ENCODE measurements around the gene CHCHD6.

Gene CHCHD6

DNA sequence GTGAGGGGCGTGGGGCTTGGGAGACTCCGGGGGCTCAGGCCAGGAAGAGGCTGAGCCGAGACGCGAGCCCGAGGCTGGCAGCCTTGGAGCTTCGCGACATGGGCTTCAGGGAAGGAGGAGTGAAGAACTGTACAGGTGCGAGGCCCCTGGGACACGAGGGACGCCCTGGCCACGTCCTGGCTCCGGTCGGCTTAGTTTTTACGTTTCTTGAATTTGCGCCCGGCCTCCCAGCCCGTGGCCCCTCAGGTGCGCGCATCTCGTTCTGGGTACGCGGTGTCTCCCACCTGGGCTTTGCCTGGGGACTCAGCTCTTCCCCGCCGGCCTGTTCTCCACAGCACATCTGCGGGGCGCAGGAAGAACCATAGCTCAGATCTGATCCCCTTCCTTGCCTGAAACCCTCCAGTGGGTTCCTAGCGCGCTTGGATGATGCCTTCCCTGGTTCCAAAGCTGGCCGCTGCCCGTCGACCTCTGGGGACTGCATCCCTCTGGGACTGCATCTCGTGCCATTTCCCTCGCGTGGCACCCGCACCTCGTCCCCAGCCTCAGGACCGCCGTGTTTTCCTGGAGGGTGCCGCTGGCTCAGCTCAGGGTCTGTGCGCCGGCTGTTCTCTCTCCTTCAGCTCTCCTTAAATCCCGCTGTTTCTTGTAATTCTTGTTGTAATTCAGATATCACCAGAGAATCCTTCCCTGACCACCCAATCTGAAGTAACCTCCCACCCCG, 614 bp downstream of the CHCHD6 start:
- DNase-seq (ENCODE audit: low read depth in 2 of 2), result no peak

DNA sequence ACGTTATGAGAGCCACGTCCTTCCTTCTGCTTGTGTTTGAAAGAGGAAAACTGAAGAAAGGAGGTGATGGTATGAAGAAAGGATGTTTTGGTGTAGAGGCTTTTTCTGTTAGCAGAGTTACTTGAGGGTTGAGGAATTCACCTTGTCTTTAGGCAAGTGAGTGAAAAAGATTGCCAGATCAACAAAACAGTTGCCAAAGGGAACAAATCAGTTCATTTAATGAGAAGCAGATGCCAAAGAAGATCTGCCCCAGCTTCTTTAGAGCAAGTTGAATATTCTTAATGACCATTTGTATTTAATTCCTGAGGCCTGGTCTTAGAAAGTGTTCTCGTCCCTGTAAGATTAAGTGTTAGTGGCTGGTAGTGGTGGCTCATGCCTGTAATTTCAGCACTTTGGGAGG, 2.6 kb downstream of the CHCHD6 start:
- DNase-seq (ENCODE audit: low read depth in 2 of 2), result no peak

DNA sequence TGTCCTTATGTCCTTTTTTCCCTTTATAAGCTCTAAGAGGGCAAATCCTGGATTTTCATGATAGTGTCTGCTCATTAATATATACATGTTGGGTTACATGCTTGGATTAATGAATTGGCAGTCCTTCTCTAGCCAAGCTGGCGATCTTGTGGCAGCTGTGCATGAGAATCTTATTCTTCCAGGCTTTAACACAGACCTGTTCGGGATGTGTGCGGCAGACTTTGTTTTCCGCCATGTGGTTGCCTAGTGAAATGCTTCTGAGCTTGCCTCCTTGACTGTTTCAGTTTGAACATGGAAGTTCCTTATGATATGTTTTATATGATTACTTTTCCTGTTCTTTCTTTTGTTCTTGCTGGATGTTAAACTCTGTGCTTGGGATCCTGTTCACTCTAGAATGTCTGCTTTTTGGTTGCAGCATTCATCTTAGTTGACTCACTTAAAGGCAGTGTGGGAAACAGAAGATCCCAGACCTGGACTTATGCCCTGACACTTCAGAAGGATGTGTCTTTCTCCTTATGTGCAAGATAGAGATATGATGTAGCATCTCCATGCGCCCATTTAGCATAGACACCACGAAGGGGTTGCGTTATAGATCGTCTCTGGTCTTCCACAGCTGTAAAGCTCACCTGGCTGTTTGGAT, 7.2 kb downstream of the CHCHD6 start:
- no peak for DNase-seq (ENCODE audit: low read depth in 2 of 2)

DNA sequence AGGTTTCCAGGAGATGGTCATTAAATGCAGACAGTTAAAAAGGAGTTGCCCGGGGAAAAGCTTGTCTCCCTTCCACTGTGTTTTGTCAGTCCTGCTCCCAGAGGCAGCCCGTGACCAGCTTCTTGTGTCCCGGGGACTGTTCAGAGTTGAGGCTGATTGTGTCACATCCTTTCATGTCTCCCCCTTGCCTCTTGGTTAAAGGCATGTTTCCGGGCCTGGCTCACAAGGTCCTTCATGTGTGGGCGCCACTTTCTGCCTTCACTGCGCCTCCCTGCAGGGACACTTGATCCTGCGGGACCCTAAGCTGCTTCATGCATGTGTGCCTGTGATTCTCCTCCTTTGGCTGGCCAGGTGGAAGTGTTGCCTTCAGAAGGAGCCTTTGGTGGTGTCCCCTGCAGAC, 9.2 kb downstream of the CHCHD6 start:
- DNase-seq (ENCODE audit: low read depth in 2 of 2), result no peak

DNA sequence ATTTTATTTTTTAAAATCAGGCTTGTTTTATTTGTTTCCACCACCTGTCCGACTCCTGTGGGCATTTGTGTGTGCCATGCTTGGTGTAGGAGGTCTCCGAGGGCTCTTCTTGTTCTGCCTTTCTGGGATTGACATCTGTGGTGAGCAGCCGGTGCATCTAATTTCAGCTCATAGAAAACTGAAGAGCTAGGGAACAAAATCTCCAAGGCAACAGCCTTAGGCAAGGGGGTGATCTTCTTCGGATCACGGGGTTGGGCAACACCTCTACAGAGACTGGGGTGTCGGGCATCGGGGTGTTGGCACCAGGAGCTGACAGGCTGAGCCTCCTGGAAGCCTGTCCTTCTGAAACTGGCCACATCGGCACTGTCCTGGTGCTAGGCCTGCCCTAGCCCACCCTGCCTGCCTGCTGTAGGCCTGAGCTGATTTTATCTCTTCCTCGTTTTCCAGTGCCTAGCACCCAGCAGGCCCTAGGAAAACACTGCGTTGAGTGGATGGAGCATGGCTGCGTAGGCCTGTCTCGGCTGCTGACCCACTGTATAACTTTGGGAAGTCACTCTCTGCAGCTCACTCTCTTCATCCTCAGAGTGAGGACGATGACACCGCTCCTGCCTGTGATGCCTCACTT, 10.3 kb downstream of the CHCHD6 start:
- DNase-seq (ENCODE audit: low read depth in 2 of 2), result no peak

DNA sequence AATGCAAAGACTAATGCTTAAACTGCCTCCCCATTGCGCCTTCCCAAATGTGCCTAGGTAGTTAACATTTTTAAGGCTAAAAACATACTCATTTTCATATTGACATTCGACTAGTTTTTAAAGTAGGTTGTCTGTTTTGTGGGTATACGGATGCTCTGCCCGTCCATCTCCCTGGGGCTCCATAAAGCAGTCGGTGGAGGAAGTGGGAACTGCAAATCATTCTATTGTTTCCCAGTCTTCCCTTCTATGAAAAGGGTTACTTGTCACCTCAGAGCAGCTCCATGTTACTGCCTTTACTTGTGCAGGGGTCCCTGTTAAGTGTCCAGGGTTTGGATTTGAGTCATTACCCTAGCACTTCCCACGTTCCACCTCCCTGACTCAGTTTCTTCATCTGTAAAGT, 10.9 kb downstream of the CHCHD6 start:
- no peak for DNase-seq (ENCODE audit: low read depth in 2 of 2)

DNA sequence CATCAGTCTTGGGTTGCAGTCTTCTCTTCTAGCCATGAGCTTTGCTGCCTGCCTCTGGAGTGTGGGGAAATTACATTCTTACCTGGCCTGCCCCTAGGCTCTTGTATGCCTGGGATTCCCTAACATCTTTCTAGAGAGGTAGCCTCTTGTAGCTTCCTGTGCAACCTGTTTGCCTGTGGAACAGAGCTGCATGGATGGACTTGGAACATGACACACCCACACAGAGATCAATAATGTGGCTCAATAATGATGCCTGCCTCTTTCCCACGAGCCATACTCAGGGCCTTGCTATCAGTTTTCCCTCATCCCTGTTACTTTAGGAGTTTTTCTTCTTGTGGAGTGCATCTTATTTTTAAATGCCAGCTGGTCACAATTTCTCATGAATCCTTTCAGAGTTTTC, 11.4 kb downstream of the CHCHD6 start:
- DNase-seq (ENCODE audit: low read depth in 2 of 2), result no peak

DNA sequence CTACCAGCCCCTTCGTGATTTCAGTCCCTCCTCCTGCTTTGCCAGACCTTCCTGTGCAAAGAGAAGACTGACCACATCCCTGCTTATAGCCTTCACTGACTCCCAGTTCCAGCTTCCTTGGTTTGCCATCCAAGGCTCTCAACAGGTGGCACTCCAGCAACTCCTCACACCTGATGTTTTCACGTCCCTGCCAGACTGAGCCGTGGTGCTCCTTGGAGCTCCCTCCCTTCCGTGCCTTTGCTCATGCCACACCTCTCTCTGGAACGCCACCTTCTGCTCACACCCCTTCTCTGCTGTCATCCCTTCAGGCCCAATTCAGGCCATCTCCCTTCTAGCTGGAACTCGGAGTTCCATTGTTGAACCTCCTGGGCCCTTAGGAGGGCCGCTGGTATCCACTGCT, 12.0 kb downstream of the CHCHD6 start:
- DNase-seq (ENCODE audit: low read depth in 2 of 2), result no peak

DNA sequence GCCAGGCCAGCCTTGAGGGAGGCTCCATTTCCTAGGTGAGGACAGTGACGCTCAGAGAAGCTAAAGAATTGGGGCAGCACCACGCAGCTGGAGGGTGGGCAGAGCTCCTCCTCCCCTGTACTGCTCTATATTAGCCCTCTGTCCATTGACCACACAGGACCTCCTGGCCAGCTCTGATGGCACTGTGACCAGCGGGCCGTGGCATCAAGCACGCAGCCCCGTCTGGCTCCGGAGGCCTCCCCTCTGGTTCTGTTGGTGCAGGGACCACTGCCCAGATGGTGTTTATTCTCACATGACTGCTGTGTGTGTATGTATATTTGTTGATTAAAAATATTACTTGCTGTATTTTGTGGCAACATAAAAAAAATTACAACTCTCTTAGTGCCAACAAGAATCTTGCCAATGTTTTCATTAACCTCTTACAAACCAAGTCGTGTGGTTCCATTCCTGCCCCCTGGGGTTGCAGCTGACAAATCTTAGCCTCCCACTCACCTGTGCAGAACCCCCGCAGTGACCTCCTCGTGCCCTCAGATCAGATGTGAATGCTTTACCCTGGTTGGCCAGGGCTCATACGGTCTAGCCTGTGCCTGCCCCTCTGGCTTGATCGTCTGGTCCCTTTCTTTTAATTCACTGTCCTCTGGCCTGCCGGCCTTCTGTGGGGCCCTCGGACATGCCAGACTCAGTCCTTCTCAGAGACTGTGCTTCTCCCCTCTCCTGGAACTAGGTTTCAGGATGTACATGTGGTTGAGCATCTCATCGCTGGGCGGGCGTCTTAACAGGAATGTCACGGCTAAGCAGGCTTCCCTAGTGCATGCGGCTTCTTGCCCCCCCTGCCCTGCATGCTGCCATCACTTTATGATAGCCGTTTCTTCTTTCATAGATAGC, 14.8 kb downstream of the CHCHD6 start:
- DNase-seq (ENCODE audit: low read depth in 2 of 2), result no peak

DNA sequence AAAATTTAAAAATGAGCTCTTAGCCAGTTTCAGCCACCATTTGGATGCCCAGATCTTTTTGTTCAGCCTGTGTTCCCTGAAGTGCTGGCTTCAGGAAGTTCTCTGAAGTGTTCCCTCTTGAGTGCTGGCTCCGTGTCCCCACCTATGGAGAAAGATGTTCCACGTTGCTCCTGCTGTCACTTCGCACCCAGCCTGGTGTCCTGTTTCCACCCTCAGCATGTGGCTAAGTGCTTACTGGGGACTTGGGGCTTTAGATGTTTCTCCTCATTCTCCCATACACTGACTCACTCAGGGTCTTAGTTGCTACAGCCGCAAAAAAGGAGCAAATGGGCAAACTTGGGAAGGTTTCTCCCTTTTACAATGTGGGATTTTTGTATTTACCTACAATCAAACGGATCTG, 16.6 kb downstream of the CHCHD6 start:
- DNase-seq (ENCODE audit: low read depth in 2 of 2), result no peak

DNA sequence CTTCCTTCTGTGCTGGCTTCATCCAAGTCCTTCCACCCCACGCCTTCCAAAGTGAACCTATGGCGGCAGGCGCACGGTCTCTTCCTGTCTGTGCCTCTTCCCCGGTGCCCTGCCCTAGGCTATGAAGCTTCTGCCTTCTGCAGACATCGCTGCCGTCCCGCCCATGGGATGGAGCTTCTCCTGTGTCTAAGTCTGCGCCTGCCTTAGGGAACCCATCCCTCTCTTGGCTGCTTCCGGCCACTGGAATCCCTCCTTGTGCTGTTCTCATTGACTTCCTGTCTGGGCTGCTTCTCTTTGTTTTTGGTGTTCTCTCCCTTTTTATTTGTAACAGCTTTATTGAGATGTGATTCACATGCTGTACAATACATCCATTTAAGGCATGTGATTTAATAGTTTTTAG, 17.2 kb downstream of the CHCHD6 start:
- no peak for DNase-seq (ENCODE audit: low read depth in 2 of 2)

DNA sequence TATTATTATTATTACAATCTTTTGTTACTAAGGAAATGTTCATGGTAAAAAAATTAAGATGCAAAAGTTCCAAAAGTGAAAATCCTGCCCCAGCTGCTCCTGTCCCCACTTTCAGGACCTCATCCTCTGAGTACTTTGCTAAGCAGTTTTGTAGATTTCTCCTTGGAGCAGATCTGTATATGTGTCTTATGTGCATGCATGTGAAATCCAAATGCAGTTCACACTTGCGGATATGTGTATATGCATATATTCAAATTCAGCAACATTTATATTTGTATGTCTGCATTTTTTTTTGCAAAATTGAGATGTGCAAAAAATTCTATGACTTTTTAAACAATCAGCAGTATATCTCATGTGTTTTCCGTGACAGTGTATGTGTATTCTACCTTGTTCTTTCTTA, 19.2 kb downstream of the CHCHD6 start:
- no peak for DNase-seq (ENCODE audit: low read depth in 2 of 2)

DNA sequence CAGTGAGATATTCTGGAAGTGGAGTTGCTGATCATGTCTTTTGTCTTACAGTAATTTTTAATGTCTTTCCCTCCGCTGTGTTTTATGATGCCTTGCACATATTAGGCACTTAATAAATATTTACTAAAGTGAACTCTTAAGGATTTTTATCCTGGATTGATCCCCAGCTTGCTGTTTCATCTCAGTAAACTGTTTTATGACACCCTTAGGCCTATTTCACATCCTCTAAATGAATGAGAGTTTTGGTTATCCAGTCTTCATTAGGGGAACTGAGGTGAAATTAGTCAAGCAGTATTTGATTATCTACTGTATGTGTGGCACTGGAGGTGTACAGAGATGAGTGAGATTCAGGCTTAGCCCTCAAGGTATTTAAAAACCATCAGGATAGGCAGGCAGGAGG, 19.8 kb downstream of the CHCHD6 start:
- no peak for DNase-seq (ENCODE audit: low read depth in 2 of 2)

DNA sequence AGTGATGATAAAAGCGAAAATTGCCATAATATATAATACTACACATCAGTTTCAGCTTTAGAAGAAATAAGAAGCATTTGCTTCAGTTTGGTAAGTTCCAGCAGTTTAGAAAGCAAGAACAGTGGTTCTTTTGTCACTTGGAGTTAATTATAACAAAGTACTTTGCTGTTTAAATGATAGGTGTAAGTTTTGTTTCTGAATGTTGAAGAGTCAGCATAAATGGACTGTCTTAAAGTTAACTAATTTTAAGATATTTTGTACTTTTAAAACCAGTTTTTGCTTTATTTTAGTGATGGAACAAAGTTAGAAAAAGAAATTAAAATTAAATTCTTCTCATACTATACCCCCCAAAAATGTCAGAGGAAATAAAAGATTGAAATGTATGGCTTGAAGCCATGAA, 24.6 kb downstream of the CHCHD6 start:
- DNase-seq (ENCODE audit: low read depth in 2 of 2), result no peak

DNA sequence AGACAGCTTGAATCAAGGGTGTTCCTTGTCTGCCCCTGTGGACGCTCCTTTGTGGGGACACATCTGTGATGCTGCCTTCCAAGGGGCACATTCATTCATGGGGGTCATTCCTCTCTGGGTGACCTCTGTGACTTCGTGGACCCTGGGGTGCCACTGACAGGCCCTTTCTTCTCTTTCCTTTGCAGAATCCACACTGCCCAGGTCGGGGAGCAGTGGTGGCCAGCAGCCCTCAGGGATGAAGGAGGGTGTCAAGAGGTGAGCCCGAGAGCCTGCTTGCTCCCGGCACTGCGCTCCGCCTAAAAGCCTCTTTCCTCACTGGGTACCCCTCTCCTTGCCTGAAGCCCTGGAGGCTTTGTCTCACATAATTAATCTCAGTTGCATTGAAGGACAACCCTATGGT, 26.3 kb downstream of the CHCHD6 start:
- no peak for DNase-seq (ENCODE audit: low read depth in 2 of 2)

DNA sequence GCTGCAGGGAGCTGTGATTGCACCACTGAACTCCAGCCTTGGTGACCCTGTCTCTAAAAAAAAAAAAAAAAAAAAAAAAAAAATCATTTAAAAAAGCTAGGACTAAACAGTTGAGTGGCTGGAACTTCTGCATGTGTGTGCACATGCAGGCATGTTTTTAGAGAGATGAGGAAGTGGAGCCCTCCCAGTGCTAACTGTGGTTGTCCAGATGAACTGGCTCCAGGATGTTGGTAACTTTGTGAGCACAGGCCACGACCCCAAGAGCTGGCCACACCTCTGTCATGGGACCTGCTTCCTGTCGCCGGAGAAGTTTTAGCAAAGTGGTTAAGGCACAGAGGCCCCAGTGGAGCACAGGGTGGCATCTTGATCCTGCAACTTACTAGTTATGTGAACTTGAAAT, 27.0 kb downstream of the CHCHD6 start:
- DNase-seq (ENCODE audit: low read depth in 2 of 2), result no peak

DNA sequence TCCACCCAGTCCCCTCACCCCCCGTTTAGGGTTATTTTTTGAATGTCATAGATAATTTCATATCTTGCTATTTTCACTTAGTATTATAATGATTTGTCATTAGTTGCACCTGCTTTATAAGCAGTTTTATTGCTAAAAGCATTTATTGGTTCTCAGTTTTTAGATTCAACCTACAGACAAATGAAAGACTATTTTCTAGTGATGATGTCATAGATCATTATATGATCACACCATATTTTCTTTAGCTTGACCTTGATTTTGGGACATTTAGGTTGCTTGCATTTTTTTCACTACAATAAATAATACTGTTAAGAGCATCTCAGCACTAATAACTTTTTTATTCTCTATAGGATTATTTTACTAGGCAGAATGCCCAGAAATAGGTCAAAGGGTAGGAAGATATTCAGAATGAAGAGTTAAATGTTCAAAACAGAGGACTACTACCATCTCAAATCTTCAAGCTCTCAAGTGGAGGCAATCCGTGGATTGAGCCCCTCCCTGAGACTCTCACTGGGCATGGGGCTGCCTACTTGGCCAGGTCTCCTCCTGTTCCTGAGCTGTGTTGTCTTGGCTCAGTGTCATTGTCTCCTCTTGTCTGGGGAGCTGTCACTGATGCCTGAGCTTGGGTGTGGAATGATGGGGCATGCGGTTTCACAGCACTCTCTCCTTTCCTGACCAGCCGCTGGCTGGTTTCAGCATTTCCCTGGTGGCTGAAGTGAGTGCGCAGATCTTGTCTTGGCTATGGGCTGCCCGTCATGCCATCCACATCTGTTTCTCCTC, 28.4 kb downstream of the CHCHD6 start:
- no peak for DNase-seq (ENCODE audit: low read depth in 2 of 2)

DNA sequence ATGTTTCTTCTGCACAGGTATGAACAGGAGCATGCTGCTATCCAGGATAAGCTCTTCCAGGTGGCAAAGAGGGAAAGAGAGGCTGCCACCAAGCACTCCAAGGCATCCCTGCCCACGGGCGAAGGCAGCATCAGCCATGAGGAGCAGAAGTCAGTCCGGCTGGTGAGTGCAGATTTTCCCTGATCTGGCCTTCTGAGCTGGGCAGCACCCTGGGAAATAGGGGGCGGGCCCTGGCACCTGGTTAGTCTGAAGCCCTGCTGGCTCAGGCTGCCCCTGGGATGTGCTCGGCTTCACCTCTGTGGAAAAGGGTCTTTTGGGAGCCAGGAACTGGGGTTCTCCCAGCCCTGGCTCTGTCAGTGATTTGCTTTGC, 29.0 kb downstream of the CHCHD6 start:
- no peak for DNase-seq (ENCODE audit: low read depth in 2 of 2)

DNA sequence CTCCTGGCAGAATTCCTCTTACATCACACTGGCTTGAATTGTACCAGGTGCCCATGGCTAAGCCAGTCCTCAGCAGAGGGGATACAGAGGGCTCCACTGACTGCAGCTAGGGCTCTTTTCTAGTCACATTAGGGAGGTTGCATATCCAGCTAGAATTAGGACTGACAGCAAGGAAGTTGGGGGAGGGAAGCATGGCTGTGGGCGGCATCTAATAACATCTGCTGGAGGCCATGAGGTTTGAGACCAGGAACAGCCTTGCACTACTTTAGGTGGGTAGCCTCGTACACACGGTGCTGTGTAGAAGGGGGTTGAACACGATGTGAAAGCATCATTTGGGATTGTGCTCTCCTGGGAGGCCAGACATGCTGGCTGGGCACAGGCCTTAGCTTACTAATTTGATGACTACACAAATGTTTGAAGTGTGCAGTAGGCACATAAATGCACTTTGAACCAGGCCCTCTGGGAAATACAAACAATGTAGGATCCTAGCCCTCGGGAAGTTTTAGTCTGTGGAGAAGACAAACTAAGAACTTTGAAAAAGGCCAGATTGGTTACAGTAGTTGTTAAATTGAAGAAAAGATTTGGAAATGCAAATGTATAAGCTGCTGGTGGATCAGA, 30.2 kb downstream of the CHCHD6 start:
- DNase-seq (ENCODE audit: low read depth in 2 of 2), result no peak

DNA sequence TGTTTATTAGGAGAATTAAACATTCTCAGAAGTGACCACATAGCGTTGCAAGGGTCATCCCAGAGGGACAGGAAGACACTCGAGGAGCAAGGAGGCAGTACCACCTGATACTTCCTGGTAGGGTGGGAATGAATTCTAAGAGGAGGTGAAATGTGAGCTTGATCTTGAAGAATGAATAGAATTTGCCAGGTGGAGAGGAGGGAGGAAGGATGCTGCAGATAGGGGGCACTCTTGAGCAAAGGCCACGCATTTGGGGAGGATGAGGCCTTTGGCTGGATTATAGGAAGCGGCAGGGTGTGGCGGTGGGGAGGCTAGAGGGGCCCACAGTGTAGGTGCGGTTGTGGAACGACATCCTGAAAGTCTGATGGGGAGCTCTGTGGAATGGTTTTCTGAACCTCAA, 33.5 kb downstream of the CHCHD6 start:
- DNase-seq (ENCODE audit: low read depth in 2 of 2), result no peak

DNA sequence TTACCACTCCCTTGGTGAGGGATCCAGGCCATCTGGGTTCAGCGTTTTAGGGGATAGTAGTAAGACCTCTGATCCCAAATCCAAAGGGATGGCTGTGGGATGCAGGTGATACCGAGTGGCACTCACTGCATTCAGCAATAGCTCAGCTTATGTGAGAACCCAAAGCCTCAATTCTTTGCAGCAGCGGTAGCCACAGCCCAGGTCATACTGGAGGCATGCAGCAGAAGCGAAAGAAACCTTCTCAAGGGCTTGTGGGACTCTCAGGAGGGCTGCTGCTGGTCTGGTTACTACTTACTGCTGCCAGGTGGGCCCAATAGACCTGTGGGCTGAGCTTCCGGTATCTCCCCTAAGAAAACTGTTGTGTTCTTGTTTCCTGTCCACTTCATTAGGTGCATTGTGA, 38.0 kb downstream of the CHCHD6 start:
- no peak for DNase-seq (ENCODE audit: low read depth in 2 of 2)
